Neural crest cell (in vitro differentiated cells): Measurements from ENCODE around the gene PRRT2. TPM values are rescaled to one million over a fixed set of nuclear protein-coding genes. Genes with fewer than 3 reads are reported as not detected.

Source experiments
- DNase-seq: peaks from one replicate; pipeline ENCODE4 v3.0.0; 2021; ENCODE audit warnings: low read depth, mixed read lengths, low spot score
- H3K27ac Mint-ChIP-seq: one replicate; pipeline ENCODE4 v1.8.0; 2021; ENCODE audit warnings: mild to moderate bottlenecking, mixed read lengths; ENCODE audit not compliant: unreplicated experiment
- H3K27me3 Mint-ChIP-seq: 2 replicates; pipeline ENCODE4 v1.8.0; 2021; ENCODE audit warnings: low read depth, mild to moderate bottlenecking, mixed read lengths
- H3K36me3 Mint-ChIP-seq: 2 replicates; pipeline ENCODE4 v1.8.0; 2021; ENCODE audit warnings: low read depth, mild to moderate bottlenecking, mixed read lengths
- H3K4me1 Mint-ChIP-seq: 2 replicates; pipeline ENCODE4 v1.8.0; 2021; ENCODE audit warnings: mixed read lengths
- H3K4me3 Mint-ChIP-seq: one replicate; pipeline ENCODE4 v1.8.0; 2021; ENCODE audit warnings: mild to moderate bottlenecking, mixed read lengths
- H3K9me3 Mint-ChIP-seq: 2 replicates; pipeline ENCODE4 v1.8.0; 2021; ENCODE audit warnings: mixed read lengths
- total RNA-seq: library from RNA; stranded (reverse); gene quantifications from 2 replicates; pipeline ENCODE4 v1.2.1, GENCODE V29; 2021
- TF ChIP-seq, protein P1 (sequence below): fragments of 200-600 bp; sonication (generic); conservative IDR thresholded peaks from 2 replicates; pipeline ENCODE4 v1.5.0; 2021; ENCODE audit warnings: antibody characterized with exemption, mild to moderate bottlenecking

The PRRT2 gene
- total RNA-seq, 1 donor from 2014 or later = 21.2 TPM

GRCh38 chr16:29794231-29794710 is 17.7 kb upstream of the PRRT2 start:
- Mint-ChIP-seq H3K9me3 (no peaks in the 10 kb centered on the region), H3K4me1 (peaks cover 44% of the 10 kb centered on the region), H3K36me3 (peaks cover 15% of the 10 kb centered on the region), H3K4me3 (peak overlapping the region; percentile 48), H3K27ac (no peak overlapping the region), H3K27me3 (no peaks in the 10 kb centered on the region)
- TF ChIP-seq, protein P1, sequence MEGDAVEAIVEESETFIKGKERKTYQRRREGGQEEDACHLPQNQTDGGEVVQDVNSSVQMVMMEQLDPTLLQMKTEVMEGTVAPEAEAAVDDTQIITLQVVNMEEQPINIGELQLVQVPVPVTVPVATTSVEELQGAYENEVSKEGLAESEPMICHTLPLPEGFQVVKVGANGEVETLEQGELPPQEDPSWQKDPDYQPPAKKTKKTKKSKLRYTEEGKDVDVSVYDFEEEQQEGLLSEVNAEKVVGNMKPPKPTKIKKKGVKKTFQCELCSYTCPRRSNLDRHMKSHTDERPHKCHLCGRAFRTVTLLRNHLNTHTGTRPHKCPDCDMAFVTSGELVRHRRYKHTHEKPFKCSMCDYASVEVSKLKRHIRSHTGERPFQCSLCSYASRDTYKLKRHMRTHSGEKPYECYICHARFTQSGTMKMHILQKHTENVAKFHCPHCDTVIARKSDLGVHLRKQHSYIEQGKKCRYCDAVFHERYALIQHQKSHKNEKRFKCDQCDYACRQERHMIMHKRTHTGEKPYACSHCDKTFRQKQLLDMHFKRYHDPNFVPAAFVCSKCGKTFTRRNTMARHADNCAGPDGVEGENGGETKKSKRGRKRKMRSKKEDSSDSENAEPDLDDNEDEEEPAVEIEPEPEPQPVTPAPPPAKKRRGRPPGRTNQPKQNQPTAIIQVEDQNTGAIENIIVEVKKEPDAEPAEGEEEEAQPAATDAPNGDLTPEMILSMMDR = no peak
- DNase-seq = no peak

DNA sequence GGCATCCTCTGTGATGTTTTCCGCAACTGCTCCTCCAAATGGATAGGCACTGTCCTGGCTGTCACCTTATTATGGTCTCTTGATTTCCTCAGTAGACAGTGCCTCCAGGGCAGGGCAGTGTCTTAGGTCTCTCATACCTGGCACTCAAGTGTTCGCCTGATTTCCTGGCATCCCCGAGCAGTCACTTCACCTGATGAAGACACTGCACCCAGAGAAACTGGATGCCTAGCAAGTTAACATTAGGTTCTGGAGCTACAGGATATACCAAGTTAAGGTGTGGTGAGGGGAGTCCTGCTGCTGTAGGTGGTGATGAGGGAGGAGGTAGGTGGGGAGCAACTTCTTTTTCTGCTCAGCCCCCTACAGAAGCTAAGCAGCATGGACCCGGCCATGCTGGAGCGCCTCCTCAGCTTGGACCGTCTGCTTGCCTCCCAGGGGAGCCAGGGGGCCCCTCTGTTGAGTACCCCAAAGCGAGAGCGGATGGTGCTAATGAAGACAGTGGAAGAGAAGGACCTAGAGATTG is 9.5 kb upstream of the PRRT2 start:
- Mint-ChIP-seq H3K27ac (no peak overlapping the region), H3K9me3 (no peaks in the 10 kb centered on the region), H3K36me3 (peaks cover 19% of the 10 kb centered on the region), H3K27me3 (peaks cover 9% of the 10 kb centered on the region), H3K4me3 (peak overlapping the region; percentile 77), H3K4me1 (peaks cover 15% of the 10 kb centered on the region)
- DNase-seq = no peak
- TF ChIP-seq, protein P1 = no peak

GRCh38 chr16:29804020-29804419 is 8.0 kb upstream of the PRRT2 start:
- Mint-ChIP-seq H3K27me3 (peaks cover 16% of the 10 kb centered on the region), H3K36me3 (peaks cover 21% of the 10 kb centered on the region), H3K27ac (no peak overlapping the region), H3K9me3 (no peaks in the 10 kb centered on the region), H3K4me1 (peaks cover 30% of the 10 kb centered on the region), H3K4me3 (peak overlapping the region; percentile 84)
- TF ChIP-seq, protein P1 = no peak
- DNase-seq = no peak

DNA sequence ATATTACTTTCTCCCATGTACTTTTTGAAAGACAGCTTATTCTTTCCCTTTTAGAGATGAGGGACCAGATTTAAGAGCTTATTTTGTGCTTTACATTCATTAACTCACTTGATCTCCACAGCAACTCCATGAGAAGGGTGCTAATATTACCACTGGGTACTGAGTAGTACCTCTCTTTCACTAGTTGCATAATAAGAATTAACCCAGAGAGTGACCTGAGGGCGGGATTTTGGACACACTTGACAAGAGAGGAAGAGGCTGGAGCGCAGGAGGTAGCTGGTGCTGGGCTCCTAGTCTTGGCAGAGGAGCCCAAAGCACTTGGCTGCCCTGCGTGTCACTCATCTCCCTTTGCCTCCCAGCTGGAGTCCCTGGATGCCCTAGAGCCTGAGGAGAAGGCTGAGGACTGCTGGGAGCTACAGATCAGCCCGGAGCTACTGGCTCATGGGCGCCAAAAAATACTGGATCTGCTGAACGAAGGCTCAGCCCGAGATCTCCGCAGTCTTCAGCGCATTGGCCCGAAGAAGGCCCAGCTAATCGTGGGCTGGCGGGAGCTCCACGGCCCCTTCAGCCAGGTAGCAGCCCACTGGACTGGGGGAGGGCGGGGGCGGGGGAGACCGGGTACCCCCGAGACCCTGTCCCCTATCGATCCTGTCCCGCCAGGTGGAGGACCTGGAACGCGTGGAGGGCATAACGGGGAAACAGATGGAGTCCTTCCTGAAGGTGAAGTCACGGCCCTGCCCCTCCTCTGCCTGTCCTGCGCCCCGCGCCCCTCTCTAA is 7.3 kb upstream of the PRRT2 start:
- peaks cover 33% of the 10 kb centered on the region for H3K4me1 Mint-ChIP-seq
- TF ChIP-seq, protein P1 = no peak
- H3K27ac Mint-ChIP-seq = peak overlapping the region; percentile 100
- peaks cover 16% of the 10 kb centered on the region for H3K27me3 Mint-ChIP-seq
- peak overlapping the region; percentile 94 for H3K4me3 Mint-ChIP-seq
- no peaks in the 10 kb centered on the region for H3K9me3 Mint-ChIP-seq
- peaks cover 21% of the 10 kb centered on the region for H3K36me3 Mint-ChIP-seq
- no peak for DNase-seq

DNA sequence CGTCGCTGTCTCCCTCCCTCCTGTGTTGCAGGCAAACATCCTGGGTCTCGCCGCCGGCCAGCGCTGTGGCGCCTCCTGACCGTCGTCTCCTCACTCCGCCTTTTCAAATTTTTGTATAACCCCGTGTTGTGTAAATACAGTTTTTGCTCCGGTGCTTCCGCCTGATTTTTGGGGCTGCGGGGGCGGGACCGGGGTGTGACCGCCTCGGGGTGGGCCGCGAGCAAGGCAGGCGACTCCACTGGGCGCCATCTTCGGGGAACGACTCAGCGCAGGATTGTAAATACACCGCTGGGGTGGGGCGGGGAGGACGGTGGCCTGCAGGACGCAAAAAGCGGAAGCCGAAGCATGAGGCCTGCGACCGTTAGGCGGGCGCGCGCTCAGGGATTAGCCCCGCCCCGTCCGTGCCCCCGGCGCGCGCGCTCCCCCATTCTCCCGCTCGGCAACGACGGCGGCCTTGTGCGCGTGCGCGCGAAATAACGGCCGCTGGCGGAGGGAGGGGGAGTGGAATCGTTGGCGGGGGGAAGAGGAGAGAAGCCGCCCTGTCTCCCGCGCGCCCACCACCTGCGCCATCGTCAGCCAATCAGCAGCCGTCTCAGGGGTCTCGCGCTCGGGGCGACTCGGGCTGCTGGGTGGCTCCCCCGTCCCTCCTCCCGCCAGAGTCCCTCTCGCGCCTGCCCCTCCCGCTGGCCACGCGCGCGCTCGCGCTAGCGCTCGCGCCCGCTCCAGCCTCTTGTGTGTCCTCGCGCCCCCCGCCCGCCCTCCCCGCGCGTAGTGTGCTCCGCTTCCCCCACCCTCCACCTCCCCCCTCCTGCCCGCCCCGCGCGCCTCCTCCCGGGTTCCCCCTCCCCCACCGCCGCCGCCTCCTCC is 6.5 kb upstream of the PRRT2 start:
- Mint-ChIP-seq H3K4me1 (peaks cover 39% of the 10 kb centered on the region), H3K36me3 (peaks cover 25% of the 10 kb centered on the region), H3K4me3 (peak overlapping the region; percentile 94), H3K9me3 (no peaks in the 10 kb centered on the region), H3K27ac (peak overlapping the region; percentile 100), H3K27me3 (peaks cover 18% of the 10 kb centered on the region)
- peak; percentile 96 for DNase-seq
- TF ChIP-seq, protein P1 = peak; percentile 26
